Esophagus squamous epithelium (tissue), 4 donors: Measurements from ENCODE around the gene RFX1.

ENCODE experiments used
- CTCF ChIP-seq, 6 experiments: fragments of 450-650 bp in 4 of 6; fragments of 200-600 bp in 2 of 6; sonication (generic) in 2 of 6; IDR thresholded peaks; one replicate each; pipeline ENCODE4 v1.5.1; 2016 to 2019; ENCODE audit warnings: antibody characterized with exemption in 6 of 6, mild to moderate bottlenecking in 4 of 6, moderate library complexity in 4 of 6
- POLR2A ChIP-seq, 4 donors: fragments of 450-650 bp; IDR thresholded peaks; one replicate each; pipeline ENCODE4 v1.6.1; 2017; ENCODE audit warnings: antibody characterized with exemption in 4 of 4, mild to moderate bottlenecking in 4 of 4, moderate library complexity in 3 of 4

DNA sequence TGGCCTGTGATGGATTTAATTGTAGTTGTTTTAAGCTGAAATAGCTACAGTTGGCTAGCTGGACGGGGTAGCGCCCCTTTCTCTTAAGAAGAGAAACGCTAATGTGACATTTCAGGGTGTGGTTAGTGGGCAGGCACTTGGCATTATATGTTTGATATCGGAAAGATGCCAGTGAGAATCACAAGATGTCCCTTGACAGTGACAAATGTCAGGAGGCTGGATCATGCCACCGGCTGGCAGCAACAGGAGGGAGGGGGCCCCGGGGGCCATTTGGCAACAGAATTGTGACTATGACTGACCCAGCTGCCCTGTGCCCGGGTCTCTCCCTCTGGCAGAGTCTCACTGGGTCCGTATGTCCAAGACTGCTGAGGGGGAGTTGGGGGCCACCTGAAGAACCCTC, 49.1 kb downstream of the RFX1 start:
- TF ChIP-seq CTCF (IDR thresholded peaks at IDR 0.05) (no peak), POLR2A (IDR thresholded peaks at IDR 0.05) (no peak)
